SK-N-SH treated with all-trans-retinoic acid at 6 μM for 48 hours (cell line): Measurements from ENCODE around the gene SMG5.

ENCODE experiments used
- ARNTL ChIP-seq: fragments of 450-650 bp; formaldehyde crosslinking; IDR thresholded peaks from 2 replicates; pipeline ENCODE4 v1.5.0; 2020; ENCODE audit warnings: low read depth, mild to moderate bottlenecking, moderate library complexity, borderline replicate concordance
- CSDC2 ChIP-seq: fragments of 250-450 bp; sonication (Bioruptor Pico); IDR thresholded peaks from 2 replicates; pipeline ENCODE4 v1.5.0; 2020; ENCODE audit warnings: mild to moderate bottlenecking, moderate library complexity
- ESRRG ChIP-seq: fragments of 250-450 bp; sonication (Bioruptor Pico); IDR thresholded peaks from 2 replicates; pipeline ENCODE4 v1.6.1; 2021; ENCODE audit warnings: mild to moderate bottlenecking
- ISL1 ChIP-seq: fragments of 250-450 bp; sonication (Bioruptor Pico); IDR thresholded peaks from 2 replicates; pipeline ENCODE4 v2.1.2; 2022; ENCODE audit warnings: mild to moderate bottlenecking, moderate library complexity
- PPARA ChIP-seq: fragments of 250-450 bp; sonication (Bioruptor Pico); IDR thresholded peaks from 2 replicates; pipeline ENCODE4 v1.5.0; 2020; ENCODE audit warnings: mild to moderate bottlenecking, borderline replicate concordance
- TCF4 ChIP-seq: fragments of 250-450 bp; sonication (Bioruptor Pico); IDR thresholded peaks from 2 replicates; pipeline ENCODE4 v1.8.0; 2021; ENCODE audit warnings: mild to moderate bottlenecking, moderate library complexity, borderline replicate concordance
- ZFP3 ChIP-seq: fragments of 250-450 bp; sonication (Bioruptor Pico); IDR thresholded peaks from 2 replicates; pipeline ENCODE4 v1.5.0; 2020; ENCODE audit warnings: mild to moderate bottlenecking, moderate library complexity
- ZFP30 ChIP-seq: fragments of 450-650 bp; formaldehyde crosslinking; IDR thresholded peaks from 2 replicates; pipeline ENCODE4 v1.5.0; 2022; ENCODE audit warnings: mild to moderate bottlenecking, moderate library complexity
- ZNF565 ChIP-seq: fragments of 450-650 bp; formaldehyde crosslinking; conservative IDR thresholded peaks from 2 replicates; pipeline ENCODE4 v1.5.0; 2020; ENCODE audit warnings: low read depth, mild to moderate bottlenecking, moderate library complexity
- TF ChIP-seq, protein P1 (sequence below): fragments of 250-450 bp; sonication (Bioruptor Pico); IDR thresholded peaks from 2 replicates; pipeline ENCODE4 v1.5.1; 2020; ENCODE audit warnings: low read depth, mild to moderate bottlenecking, moderate library complexity
- TF ChIP-seq, protein P2 (sequence below): fragments of 250-450 bp; sonication (Bioruptor Pico); IDR thresholded peaks from 2 replicates; pipeline ENCODE4 v1.5.0; 2020; ENCODE audit warnings: mild to moderate bottlenecking, moderate library complexity
- TF ChIP-seq, protein P3 (sequence below): fragments of 250-450 bp; sonication (Bioruptor Pico); IDR thresholded peaks from 2 replicates; pipeline ENCODE4 v1.8.0; 2021; ENCODE audit warnings: low read depth, mild to moderate bottlenecking, moderate library complexity, borderline replicate concordance

- TF ChIP-seq ISL1 (CRISPR knock-in tag) (no peak), ZFP3 (no peak), ARNTL (CRISPR knock-in tag) (no peak), ZFP30 (CRISPR knock-in tag) (no peak), CSDC2 (CRISPR knock-in tag) (no peak), ESRRG (CRISPR knock-in tag) (no peak), PPARA (CRISPR knock-in tag) (no peak), TCF4 (no peak), ZNF565 (no peak)
- TF ChIP-seq, protein P1, sequence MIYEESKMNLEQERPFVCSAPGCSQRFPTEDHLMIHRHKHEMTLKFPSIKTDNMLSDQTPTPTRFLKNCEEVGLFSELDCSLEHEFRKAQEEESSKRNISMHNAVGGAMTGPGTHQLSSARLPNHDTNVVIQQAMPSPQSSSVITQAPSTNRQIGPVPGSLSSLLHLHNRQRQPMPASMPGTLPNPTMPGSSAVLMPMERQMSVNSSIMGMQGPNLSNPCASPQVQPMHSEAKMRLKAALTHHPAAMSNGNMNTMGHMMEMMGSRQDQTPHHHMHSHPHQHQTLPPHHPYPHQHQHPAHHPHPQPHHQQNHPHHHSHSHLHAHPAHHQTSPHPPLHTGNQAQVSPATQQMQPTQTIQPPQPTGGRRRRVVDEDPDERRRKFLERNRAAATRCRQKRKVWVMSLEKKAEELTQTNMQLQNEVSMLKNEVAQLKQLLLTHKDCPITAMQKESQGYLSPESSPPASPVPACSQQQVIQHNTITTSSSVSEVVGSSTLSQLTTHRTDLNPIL (CRISPR knock-in tag), result no peak
- TF ChIP-seq, protein P2, sequence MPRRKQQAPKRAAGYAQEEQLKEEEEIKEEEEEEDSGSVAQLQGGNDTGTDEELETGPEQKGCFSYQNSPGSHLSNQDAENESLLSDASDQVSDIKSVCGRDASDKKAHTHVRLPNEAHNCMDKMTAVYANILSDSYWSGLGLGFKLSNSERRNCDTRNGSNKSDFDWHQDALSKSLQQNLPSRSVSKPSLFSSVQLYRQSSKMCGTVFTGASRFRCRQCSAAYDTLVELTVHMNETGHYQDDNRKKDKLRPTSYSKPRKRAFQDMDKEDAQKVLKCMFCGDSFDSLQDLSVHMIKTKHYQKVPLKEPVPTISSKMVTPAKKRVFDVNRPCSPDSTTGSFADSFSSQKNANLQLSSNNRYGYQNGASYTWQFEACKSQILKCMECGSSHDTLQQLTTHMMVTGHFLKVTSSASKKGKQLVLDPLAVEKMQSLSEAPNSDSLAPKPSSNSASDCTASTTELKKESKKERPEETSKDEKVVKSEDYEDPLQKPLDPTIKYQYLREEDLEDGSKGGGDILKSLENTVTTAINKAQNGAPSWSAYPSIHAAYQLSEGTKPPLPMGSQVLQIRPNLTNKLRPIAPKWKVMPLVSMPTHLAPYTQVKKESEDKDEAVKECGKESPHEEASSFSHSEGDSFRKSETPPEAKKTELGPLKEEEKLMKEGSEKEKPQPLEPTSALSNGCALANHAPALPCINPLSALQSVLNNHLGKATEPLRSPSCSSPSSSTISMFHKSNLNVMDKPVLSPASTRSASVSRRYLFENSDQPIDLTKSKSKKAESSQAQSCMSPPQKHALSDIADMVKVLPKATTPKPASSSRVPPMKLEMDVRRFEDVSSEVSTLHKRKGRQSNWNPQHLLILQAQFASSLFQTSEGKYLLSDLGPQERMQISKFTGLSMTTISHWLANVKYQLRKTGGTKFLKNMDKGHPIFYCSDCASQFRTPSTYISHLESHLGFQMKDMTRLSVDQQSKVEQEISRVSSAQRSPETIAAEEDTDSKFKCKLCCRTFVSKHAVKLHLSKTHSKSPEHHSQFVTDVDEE (CRISPR knock-in tag), result no peak
- TF ChIP-seq, protein P3, sequence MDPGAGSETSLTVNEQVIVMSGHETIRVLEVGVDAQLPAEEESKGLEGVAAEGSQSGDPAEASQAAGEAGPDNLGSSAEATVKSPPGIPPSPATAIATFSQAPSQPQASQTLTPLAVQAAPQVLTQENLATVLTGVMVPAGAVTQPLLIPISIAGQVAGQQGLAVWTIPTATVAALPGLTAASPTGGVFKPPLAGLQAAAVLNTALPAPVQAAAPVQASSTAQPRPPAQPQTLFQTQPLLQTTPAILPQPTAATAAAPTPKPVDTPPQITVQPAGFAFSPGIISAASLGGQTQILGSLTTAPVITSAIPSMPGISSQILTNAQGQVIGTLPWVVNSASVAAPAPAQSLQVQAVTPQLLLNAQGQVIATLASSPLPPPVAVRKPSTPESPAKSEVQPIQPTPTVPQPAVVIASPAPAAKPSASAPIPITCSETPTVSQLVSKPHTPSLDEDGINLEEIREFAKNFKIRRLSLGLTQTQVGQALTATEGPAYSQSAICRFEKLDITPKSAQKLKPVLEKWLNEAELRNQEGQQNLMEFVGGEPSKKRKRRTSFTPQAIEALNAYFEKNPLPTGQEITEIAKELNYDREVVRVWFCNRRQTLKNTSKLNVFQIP (CRISPR knock-in tag), result no peak
Observed at GRCh38 chr1:156212130-156212529, 70.5 kb downstream of the SMG5 start.
